ENCODE measurements around the gene LOXL3.

GRCh38 chr2:74531666-74532065, 22.1 kb downstream of the LOXL3 start:
- TF ChIP-seq CTCF (IDR thresholded peaks at IDR 0.05) = no peak
- no peak for TF ChIP-seq POLR2A (IDR thresholded peaks at IDR 0.05)
- no peak for TF ChIP-seq POLR2AphosphoS5 (IDR thresholded peaks at IDR 0.05)

Data from prostate gland (tissue), 2 donors.